GM19035 (cell line): Measurements from ENCODE around the gene HMMR.
"Not testable (repeated sequence)": the region's sequence is repeated elsewhere in the genome, so short reads cannot be mapped to it uniquely, and the experiment has no call there.

Experiments
- ATAC-seq: cut with Tn5 transposase; IDR thresholded peaks from one replicate; pipeline ENCODE4 v1.9.1; 2021; ENCODE audit not compliant: unreplicated experiment

HMMR gene, protein sequence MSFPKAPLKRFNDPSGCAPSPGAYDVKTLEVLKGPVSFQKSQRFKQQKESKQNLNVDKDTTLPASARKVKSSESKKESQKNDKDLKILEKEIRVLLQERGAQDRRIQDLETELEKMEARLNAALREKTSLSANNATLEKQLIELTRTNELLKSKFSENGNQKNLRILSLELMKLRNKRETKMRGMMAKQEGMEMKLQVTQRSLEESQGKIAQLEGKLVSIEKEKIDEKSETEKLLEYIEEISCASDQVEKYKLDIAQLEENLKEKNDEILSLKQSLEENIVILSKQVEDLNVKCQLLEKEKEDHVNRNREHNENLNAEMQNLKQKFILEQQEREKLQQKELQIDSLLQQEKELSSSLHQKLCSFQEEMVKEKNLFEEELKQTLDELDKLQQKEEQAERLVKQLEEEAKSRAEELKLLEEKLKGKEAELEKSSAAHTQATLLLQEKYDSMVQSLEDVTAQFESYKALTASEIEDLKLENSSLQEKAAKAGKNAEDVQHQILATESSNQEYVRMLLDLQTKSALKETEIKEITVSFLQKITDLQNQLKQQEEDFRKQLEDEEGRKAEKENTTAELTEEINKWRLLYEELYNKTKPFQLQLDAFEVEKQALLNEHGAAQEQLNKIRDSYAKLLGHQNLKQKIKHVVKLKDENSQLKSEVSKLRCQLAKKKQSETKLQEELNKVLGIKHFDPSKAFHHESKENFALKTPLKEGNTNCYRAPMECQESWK

DNA sequence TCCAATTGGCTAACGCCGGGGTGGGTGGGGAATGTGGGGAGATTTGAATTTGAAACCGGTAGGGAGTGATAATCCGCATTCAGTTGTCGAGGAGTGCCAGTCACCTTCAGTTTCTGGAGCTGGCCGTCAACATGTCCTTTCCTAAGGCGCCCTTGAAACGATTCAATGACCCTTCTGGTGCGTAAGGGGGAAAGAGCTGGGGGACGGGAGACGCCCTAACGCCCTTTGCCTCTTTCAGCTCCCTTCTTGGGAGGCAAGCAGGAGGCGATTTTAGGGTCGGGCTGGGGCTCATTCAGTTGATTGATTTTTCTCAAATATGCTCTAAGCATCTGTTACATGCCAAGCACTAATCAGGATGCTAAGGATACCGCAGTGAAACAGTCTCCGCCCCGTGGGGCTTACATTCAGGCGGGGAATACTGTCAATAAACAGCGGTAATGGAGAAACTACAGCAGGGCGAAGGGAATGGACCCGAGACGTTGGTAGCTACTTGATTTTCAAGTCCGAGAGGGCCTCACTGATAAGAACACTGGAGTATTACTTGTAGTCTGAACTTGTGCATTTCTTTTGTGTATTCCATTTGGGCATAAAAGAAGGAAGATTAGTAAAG, at the start of gene HMMR:
TSS of gene HMMR (plus strand) at position 71 of the 610 bp plus-strand sequence. CDS start at position 132, 61 bp downstream.
- no peak for ATAC-seq

DNA sequence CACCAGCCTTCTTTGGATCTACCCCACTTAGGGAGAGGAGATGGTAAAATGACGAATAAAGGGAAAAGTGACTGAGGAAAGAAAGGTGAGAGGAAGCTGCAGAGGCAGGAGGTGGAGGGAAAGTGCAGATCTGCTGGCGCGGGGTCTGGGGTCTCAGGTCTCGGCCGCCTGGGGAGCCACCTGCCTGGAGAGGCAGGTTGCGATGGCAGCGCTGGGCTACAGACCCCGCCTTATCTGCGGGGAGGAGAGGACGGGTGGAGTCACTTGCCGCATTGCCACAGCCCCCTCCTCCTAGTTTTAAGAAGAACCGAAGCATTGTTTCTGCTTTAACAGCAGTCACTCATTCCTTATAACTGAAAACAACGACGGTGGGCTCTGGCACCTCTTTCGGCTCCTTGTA, 44.8 kb upstream of the HMMR start:
- not testable (repeated sequence) for ATAC-seq

DNA sequence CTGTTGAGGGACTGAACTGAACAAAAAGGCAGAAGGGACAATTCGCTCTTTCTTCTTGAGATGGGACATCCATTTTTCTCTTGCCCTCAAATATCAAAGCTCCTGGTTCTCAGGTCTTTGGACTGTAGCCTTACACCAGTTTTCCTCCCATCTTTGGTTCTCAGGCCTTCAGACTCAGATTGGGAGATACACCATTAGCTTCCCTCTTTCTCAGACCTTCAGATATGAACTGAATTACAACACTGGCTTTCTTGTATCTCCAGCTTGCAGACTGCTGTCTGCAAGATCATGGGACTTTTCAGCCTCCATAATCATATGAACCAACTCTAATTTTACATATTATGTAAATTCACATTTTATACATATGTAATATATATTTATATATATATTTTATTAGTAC, 35.6 kb upstream of the HMMR start:
- ATAC-seq = no peak

DNA sequence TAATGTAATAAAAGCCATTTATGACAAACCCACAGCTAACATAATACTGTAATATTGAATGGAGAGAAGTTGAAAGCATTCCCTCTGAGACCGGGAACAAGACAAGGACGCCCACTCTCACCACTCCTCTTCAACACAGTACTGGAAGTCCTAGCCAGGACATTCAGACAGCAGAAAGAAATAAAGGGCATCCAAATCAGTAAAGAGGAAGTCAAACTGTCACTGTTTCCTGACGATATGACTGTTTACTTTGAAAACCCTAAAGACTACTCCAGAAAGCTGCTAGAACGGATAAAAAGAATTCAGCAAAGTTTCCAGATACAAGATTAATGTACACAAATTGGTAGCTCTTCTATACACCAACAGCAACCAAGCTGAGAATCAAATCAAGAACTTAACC, 34.3 kb upstream of the HMMR start:
- ATAC-seq = not testable (repeated sequence)

DNA sequence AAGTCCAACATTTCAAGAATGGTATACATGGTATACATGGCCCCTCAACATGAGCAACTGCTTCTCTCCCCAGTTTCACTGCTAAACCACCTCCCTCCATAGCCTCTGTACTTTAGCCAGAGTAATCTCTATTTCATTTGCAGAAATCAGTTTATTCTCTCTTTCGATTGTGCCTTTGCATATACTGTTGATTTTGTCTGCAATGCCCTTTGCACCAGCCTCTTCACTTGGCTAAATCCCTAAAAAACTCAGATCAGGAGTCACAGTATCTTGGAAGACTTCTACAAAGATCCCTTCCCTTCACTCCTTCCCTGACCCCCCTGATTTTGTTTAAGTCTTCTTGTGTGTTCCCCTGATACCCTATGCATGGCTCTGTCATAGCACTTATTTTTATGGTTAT, 27.9 kb upstream of the HMMR start:
- no peak for ATAC-seq

DNA sequence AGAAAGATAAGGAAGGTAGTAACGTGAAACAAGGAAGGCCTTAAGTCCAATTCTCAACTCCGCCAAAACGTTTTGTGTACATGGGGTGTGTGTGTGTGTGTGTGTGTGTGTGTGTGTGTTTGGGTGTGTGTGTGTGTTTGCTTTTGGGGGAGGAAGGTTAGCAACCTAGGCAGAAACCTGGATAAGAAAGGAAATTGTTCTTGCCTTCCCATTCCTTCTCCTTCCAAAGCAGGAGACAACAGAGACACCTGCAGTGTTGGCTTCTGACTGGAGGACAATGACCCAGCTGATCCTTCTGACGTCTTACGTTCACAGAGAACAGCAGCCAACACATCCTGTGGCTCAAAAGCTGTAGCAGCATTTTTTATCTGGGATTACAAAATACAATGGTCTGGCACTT, 27.2 kb upstream of the HMMR start:
- no peak for ATAC-seq

DNA sequence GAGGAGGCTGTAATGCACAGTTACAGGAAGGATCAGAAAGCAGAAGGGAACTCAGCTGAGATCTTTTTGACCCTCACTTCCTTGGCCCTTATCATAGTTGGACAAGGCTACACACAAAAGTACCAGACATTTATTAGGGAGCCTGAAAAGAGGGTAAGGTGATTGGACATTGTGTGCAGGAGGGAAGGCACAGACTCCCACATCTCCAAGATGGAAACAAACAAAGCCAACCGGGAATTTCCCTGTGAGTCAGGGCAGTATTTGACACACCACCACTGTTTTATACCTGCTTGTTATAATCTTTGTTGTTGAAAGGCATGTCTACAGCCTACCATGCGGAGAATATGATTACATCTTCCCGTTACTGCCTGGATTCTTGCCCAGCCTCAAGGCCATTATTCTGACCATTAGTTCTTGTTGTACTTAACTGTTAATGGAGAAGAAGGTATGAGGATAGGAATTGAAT, 26.0 kb upstream of the HMMR start:
- no peak for ATAC-seq

DNA sequence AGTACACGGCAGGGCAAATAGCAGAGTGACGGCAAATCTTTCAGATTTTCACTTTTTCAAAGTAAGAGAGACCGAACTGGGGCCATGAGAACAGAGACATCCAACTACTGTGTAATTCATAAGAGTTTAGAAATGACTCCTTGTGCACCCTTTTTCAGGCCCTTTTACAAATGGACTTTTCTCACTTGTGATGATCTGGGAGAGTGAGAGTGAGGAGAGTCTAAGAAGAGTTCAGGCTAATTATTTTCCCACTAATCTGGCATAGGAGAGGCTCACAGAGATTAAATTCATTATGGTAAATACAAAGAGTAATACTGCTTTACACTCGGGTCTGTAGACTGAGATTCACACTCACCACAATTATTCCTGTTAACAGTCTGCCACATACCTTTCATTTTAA, 23.9 kb upstream of the HMMR start:
- no peak for ATAC-seq

DNA sequence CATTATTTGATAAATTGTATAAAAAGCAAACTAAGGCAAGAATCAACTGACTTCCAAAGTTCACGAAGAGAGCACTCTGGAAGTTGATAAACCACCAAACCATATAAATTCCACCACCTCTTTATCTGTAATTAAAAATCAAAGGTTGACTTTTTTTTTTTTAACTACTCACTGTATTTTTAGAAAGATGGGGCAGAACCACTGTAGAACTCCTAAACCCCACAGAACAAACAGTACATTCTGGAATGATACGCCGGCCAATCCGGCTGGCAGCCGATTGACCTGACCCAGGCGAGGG, 23.5 kb upstream of the HMMR start:
- ATAC-seq = no peak

DNA sequence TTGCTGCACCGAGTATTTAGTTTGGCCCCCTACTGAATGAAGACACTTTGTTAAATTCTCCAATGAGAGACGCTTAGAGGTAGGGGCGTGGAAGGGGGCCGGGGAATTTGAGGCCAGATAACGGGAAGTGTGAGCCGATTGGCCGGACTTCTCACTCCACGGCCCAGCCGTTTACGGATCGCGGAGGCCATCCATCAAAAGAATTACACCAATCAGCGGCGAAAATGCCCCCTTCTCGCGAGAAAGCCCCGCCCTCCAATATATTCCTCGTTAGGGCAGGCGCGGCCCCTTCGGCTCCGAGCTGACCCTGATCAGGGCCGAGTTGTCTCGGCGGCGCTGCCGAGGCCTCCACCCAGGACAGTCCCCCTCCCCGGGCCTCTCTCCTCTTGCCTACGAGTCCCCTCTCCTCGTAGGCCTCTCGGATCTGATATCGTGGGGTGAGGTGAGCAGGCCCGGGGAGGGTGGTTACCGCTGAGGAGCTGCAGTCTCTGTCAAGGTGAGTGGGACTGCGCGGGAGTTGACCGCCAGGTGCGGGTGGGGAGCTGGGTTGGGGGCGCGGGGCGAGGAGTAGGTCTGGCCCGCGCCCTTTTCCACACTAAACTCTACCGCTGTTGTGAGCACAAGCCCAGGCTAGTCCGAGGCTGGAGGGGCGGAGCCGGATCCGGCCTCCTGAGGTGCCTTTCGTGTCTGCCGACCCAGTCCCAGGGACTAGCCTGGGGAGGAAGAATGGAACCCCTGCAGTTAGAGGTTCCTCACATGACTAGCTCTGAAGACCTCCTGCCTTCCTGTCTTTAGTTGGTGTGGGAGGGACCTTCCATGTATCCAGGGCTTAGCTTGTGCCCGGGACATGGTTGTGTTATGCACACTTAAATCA, 22.9 kb upstream of the HMMR start, which contains the start of gene CCNG1:
TSS of gene CCNG1 (plus strand) at position 287 of the 874 bp plus-strand sequence. CDS start 1,662 bp downstream, outside the sequence.
- ATAC-seq = peak; percentile 97

DNA sequence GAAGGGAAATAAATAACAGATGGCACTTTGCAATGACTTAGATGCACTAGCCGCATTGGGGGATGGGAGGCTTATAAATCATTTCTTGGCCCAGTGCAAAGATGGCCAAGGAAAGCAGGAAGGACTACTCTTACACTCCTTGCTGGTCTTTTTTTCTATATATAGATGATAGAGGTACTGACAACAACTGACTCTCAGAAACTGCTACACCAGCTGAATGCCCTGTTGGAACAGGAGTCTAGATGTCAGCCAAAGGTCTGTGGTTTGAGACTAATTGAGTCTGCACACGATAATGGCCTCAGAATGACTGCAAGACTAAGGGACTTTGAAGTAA, 21.4 kb upstream of the HMMR start:
- no peak for ATAC-seq

DNA sequence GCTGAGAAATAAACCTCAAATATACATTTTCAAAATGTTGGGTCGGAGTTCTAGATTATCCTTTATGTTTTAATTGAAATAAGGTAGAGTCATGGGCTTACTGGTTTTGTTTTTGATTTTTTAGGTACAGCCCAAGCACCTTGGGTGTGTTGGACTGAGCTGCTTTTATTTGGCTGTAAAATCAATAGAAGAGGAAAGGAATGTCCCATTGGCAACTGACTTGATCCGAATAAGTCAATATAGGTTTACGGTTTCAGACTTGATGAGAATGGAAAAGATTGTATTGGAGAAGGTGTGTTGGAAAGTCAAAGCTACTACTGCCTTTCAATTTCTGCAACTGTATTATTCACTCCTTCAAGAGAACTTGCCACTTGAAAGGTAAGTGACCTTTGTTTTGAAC, 19.5 kb upstream of the HMMR start:
- no peak for ATAC-seq

DNA sequence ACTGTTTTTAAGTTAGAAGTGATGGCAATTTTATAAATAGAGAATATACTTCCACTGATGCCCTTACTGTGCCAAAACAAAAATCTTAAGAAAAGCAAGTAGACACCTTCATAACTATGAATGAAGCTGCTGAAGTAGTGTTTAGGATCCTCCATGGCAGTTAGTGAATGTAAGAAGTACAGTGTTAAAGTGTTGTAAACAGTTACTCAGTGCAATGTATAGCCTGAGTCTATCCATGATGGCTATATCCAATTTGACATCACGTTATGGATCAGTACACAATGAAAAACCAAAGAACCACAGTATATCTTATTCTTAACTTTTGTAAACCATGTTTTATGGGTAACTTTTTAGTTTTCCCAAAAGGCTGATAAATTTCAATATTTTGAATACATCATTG, 15.9 kb upstream of the HMMR start:
- ATAC-seq = no peak

DNA sequence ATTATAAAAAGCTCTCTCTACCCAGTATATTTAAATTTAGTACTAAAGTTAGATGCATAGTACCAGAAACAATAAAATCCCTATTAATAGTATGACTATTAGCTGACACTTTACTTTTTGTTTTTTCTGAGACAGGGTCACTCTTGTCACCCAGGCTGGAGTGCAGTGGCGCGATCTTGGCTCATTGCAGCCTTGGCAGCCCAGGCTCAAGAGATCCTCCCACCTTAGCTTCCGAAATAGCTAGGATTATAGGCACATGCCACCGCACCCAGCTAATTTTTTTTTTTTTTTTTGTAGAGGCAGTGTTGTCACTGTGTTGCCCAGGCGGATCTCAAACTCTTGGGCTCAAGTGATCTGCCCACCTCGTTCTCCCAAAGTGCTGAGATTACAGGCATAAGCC, 15.1 kb upstream of the HMMR start:
- ATAC-seq = no peak

DNA sequence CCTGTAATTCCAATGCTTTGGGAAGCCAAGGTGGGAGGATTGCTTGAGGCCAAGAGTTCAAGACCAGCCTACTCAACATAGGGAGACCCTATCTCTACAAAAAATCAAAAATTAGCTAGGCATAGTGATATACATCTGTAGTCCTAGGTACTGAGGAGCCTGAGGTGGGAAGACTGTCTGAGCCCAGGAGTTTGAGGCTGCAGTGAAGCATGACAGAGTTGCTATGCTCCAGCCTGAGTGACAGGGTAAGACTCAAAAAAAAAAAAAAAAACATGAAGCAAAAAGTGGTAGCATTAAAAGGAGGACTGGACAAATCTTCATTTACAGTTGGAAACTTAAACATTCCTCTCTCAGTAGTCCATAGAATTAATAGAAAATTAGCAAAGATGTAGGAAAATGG, 13.2 kb upstream of the HMMR start:
- ATAC-seq = no peak

DNA sequence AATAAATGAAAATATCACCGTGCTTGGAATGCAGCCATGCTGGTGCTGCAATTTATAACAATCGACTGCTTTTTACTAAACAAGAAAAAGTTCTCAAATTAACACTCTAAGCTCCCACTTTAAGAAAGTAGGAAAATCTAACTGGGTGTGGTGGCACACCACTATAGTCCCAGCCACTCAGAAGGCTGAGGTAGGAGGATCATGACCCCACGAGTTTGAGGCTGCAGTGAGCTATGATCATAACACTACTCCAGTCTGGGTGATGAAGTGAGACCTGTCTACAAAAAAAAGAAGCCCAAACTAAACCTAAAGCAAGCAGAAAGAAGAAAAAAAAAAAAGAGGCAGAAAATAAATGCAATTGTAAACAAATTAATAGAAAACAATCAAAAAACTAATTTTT, 12.6 kb upstream of the HMMR start:
- ATAC-seq = no peak

DNA sequence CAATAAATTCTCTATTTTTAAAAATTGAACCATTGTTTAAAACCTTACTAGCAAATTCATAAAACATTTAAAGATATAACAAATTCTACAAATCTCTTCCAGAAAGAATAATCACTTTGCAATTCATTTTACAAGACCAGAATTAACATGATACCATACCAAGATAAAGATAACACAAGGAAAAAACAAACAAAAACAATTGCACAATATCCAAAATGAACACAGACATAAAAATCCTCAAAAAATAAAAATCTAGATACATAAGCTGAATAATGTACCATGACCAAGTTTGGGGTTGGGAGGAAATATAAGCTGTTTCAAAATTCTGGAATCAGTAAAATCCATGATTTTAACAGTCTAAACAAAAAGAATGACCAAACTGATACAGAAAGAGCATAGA, 11.9 kb upstream of the HMMR start:
- ATAC-seq = no peak

DNA sequence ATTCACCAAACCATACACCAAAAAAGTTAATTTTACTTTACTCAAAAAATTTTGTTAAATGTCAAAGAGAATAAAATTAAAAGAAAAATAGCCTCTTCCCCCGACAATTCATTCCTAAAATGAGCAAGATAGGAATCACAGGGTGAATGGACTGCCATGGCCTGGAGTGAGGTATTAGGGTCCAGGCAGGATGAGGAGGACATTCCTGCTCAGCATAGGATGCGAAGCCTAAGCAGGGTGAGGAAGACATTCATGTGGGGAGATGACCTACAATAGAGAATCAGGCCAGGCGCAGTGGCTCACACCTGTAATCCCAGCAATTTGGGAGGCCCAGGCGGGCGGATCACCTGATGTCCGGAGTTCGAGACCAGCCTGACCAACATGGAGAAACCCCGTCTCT, 8.9 kb upstream of the HMMR start:
- no peak for ATAC-seq

DNA sequence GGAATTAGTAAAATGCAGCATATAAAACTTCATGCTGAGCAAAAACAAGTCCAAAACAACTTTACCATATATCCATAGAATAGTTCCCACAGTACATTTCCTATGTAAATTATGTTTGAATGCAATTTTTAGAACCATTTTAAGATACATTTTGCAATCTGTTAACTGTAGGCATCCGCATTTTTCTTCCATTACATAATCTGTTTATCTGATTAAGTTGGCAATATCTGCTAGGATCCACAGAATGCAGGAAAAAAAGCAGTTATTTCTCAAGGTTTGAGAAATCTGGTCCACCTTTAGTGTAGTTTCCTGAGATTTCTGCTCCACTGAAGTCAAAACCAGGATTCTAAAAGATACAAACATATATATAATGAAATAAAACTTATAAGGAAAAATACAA, 6.7 kb upstream of the HMMR start:
- ATAC-seq = no peak

DNA sequence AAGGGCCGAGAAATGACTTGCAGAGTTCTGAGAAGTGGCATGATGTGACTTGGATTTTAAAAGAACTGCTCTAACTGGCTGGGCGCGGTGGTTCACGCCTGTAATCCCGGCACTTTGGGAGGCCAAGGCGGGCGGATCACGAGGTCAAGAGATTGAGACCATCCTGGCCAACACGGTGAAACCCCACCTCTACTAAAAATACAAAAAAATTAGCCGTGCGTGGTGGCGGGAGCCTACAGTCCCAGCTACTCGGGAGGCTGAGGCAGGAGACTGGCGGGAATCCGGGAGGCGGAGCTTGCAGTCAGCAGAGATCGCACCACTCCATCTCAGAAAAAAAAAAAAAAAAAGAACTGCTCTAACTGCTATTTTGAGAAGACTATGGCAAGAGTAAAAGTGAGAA, 5.0 kb upstream of the HMMR start:
- ATAC-seq = not testable (repeated sequence)

DNA sequence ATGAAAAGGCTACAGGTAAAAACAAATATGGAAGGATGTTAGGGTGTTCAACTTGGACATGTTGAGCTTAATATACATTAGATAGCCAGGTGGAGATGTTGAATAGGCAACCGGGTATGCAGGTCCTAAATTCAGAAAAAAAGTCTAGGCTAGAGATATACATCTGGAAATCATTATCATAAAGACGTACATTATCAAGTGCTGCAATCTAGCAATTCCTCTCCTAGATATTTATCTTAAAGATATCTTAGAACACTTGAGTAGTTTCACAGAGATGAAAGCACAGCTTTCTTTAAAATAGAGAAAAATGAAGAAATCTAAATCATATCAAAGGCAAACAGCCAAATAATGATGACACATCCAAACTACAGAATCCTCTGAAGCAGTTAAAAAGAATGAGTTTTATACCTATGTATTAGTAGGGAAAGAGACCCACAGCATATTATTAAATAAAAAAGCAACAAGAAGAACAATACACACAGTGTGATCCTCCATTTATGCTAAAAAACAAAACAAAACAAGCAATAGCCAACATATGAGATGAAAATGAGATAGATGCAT, 4.3 kb upstream of the HMMR start:
- ATAC-seq = no peak
